Activated CD8-positive, alpha-beta memory T cell treated with anti-CD3 and anti-CD28 coated beads, Interleukin-2, amount 50 U/mL, for 48 hours (primary cell): ENCODE data around the gene CFAP65.
A peak's percentile ranks its signal among the peaks of the same experiment; 100 is the strongest.

ENCODE experiments used
- DNase-seq: peaks from one replicate; pipeline ENCODE4 v3.0.0-alpha.2; 2020

The CFAP65 gene

DNA sequence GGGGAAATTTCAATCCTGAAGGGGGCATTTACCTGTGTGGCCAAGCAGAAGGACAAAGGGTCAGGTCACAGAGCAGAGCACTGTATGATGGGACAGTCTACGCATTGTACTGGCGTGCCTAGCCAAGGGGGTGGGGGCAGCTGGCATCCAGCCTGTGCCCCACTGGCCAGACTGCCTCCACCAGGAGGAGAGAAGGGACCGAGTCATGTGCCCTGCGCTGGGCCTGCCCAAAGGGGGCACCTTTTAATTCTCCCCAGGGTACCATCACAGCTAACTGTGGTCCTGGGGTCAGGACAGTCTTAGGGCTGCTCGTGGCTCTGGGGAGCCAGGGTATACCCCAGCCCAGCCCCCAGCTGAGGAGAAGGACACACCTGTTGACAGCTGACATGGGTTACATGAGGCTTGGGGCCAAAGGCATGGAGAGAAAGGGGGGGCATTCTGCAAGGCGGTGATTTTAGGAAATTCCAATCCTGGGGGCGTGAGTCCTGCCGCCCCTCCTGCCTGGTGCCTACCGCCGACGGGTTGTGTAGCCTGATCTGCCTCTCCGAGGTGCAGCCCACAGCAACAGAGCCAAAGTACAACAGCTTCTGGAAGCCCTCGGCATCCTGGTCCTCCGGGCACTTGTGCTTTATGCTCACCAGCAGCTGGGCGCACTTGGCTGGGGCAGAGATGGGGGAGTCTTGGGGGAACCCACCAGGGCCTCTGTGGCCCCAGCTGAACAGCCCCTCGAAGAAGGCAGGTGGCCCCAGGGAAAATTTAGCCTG lies 11.0 kb downstream of the CFAP65 start:
- no peak for DNase-seq

DNA sequence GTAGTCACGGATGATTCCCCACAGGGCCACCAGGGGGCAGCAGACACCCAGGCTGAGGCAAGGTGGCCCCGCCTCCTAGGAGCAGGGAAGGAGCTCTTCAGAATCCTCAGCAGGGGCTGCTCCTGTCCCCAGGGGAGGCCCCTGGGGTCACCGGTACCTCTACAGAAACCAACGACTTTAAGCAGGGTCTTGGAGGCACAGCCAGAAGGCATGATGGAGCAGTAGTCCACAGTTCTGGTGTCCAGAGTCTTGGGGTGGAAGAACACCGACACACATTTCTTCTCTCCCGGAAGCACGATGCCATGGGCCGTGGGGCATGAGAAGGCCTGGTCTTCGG lies 11.5 kb downstream of the CFAP65 start:
- peak; percentile 89 for DNase-seq

DNA sequence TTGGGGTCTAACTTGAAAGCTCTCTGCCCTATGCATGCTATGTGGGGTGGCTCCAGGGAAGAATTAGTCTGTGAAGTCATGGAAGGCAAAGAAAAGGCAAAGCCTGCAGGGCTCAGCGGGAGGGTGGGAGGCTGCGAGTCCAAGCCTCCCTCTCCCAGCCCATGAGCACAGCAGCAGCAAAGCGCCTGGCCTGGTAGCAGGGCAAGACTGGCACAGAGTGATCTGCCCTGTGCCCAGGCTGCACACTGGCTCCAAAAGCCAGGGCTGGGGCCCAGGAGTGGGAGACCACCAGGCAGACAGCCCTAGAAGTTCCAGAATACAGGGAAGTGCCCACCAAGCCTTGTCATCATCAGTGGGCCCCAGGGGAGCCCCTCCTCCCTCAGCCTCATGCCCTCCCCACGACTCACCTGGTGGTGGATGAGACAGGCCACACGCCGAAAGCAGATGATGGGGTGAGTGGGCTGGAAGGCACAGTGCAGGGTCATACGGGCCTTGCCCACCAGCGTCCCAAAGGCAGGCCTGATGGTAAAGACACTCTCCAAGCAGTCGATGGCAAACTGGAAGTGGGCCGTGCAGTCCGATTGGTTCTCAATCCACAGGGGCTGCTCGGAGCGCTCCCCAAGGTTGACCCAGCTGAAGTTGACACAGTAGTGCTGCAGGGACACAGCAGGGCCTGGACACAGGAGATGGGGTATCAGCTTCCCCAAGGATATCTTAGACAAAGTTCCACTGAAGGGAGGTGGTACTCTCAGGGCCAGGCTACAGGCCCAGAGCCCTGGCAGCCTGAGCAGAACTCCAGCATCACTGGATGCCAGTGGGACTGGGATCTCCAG lies 12.1 kb downstream of the CFAP65 start:
- DNase-seq, result no peak

DNA sequence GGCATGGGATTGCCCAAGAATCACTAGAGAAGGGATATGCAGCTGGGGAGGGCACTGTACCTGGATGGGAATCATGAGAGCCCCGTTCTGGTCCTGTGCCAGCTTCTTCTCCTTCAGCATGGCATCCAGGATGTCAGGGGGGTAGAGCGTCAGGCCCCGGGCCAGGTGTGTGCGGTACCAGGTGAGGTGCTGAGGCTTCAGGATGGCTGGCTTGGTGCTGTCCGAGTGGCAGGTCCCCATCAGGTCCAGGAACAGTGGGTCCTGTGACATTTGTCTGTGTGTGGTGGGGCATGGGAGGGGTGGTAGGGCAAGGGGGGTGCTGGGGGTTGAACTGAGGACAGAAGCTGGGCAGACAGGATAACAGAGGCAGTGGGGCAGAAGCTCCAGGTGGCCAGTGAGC lies 13.2 kb downstream of the CFAP65 start:
- DNase-seq, result no peak

DNA sequence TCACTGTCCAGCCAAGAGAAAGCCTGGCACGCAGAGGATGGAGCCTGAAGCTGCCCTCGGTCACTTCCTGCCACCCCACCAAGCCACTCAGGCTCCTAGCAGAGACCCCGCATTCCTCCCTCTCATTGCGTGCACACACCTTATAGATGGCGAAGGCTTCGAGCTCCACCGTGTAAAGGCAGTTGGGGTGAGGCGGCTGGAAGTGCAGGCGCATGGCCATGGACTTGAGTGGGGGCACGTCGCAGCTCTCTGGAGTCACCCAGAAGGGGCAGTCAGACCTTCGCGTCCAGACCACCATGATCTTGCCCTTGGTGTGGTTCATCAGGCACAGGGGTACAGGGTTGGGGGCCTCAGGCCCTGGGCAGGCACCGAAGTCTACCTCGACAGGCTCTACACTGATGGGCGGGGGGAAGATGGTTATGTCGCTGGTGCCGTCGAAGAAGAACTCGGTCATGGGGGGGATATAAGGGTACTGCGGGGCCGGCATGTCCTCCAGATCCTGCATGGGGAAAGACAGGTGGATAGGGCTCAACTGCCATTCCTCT lies 13.7 kb downstream of the CFAP65 start:
- no peak for DNase-seq

DNA sequence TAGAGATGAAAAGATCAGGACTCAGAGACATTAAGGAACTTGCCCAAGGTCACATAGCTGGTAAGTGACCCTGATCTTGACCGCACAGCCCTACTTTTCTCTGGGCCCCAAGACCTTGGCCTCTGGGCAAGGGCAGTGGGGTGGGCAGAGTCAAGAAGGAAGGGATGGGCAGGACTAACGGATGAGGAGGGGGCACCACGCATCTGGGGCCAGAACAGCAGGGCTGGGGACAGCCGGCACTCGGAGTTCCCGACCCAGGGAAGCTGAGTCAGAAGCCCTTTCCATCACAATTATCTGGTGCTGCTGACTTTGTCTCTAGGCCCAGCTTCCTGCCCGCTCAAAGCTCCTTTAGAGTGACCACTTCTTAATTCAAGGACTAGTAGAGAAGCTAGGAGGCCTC lies 14.4 kb downstream of the CFAP65 start:
- no peak for DNase-seq

DNA sequence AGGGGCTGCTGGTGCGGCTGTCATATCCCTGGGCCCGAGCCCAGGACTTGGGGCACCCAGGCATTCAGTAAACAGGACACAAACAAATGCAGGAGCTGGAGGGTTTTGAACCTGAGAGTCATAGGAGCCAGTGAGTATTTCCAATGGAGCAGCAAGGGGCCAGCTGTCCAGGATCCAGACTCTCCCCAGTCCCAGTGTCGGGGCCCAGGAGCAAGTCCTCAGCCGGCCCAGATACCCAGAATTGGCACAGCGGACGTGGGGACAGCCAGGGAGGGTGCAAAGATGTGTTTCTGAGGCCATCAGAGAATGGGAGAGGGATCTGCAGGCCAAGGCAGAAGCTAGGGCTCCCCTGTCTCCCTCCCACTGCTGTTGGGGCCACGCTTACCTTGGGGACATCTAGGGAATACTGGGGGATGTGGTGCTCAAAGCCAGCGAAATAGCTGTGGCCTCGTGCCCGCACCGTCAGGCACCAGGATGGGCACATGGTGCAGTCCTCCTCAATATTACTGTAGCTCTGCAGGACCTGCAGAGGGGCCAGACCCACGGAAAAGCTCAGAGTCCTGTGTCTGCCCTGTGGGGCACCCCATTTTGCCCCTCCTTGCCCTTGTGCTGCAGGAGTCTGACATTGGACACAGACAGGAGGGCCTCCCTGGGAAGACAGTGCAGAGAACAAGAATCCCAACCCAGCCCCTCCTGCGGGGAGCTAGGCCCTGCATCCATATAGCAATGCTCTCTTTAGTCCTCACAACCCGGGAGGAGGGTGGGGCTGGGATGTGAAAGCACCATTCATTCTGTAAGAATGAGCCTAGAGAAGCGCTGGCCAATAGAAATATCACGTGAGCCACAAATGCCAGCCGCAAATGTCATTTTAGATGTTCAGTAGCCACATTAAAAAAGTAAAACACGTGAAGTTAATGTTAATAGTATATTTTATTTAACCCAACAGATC lies 15.4 kb downstream of the CFAP65 start:
- DNase-seq, result no peak

DNA sequence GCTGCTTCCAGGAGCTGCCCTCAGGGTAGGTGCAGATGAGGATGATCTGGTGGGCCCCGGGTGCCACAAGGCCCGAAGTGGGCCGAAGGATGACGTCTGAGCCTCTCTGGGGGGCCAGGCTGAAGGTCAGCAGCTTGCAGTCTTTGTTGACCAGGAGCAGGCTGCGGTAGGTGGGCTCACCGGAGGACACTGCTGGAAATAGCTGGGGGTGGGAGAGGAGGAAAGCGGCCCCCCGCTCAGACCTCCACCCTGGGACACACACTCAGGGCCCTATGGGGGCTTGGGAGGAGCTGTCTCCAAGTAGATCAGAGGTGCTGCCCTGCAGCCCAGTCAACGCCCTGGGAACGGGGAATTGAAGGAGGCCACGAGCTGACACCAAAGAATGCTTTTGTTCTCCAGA lies 17.3 kb downstream of the CFAP65 start:
- no peak for DNase-seq

DNA sequence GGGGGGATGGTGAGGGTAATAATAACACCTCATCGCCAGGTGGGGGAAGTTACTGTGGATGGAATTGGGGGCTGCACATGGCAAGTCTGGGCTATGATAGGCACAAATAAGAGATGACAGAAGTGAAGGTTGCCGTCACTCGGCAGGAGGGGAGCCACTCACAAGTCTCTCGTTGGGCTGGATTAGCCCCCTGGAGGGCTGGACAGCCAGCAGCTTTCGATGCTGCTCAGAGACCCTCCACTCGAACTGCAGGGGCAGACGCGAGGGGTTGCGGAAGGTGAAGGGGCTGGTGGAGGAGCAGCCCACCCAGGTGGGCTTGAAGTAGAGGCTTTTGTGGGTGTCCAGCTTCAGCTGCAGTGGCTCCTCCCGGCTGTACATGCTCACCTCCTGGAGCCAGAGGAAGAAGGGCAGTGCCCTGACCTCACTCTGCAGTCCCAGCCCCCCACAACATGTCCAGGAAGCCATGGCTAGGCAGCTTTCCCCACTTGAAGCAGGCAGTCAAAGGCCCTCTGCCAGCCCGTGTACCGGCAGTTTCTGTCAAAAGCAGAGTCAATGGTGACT lies 18.2 kb downstream of the CFAP65 start:
- DNase-seq, result no peak

DNA sequence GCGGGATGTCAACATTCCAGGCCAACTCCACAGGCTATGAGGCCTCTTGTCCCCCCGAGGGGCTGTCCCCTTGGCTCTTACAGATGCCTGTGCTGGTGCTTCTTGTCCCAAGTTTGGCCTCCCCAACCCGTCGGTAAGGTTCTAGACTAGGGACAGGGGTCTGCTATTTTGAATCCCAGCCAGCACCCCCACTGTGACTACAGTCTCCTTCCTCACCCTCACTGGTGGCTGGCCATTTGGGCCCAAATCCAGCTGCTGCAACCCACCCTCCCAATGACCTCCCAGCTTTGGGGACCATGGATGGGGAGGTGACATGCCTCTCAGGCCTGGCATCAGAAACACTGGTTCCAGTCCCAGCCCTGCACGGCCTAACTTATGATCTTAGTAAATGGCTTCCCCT lies 18.7 kb downstream of the CFAP65 start:
- no peak for DNase-seq

DNA sequence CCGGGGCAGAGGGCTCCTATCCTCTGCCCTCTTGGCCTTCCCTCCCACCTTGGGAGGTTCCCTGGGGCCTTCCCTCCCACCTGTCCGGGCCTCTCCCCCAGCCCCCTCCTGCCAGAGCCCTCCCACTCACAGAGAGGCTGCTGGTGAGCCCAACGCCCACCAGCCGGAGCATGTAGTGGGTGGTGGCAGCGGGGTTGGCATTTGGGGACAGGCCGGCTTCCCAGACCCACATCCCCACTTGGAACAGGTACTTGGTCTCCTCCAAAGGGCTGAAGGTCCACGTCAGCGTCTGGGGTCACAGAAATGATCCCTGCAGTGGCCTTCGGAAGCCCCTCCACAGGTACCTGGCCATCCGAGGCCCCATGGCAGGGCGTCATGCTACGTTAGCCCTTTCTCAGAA lies 19.3 kb downstream of the CFAP65 start:
- no peak for DNase-seq

DNA sequence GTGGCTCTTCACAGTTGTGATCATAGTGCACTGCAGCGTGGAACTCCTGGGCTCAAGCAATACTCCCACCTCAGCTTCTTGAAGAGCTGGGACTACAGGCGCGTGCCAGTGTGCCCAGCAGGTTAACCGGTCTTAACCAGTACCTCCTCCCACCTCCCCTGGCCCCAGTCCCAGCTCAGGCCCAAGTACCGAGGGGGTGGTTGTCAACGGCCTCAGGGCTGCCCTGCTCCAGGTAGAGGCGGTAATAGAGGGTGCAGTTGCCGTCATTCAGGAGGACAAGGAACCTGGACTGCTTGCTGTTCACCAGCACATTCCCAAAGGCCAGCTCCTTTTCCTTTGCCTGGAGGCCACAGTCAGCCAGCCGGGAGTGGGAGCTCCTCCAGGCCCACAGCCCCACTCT lies 19.7 kb downstream of the CFAP65 start:
- no peak for DNase-seq

DNA sequence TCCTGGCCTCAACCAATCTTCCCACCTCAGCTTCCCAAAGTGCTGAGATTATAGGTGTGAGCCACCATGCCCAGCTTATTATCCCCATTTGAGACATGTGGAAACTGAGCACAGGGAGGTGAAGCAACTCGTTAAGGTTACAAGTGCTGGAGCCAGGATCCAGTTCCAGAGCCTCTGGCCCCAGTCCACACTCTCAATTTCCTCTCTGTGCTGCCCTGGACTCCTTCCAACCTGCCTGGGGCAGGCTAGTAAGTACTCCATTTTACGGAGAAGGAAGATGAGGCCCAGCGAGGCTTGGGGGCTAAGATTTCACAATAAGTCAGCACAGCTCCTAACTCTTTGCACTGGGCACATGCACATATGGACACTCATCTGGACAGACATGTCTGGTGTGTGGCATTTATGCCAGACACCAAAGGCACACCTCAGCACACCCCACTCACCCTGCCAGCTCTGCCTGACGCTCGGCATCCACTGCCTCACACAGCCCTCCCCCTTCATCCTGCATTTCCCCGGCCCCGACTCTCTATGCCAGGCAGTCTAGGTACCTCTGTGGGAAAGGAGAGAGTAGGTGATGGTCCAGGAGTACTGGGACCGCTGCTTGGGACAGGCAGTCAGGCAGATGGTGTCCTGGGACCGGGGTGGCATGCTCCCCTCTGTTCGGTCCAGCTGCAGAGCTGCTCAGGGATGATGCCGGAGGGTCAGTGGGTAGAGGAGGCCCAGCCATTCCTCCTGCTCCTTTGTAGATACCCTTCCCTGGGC lies 20.5 kb downstream of the CFAP65 start:
- DNase-seq, result no peak

DNA sequence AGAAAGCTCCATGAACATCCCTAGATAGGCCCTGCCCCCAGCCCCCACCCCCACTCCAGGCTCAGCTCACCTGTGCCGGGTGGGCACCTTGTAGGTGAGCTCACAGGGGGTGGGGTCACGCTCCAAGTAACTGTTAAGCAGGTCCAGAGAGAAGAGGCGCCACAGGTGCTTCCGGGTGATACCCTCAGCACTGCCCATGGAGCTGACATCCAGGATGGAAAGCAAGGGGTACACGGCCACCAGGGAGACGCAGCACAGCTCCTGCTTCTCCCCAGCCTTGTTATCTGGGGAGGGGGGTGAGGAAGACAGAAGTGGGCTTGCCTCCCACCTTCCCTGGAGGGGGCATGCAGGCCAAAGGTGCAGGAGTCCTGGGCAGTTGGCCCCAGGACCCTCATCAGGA lies 21.9 kb downstream of the CFAP65 start:
- DNase-seq, result no peak

DNA sequence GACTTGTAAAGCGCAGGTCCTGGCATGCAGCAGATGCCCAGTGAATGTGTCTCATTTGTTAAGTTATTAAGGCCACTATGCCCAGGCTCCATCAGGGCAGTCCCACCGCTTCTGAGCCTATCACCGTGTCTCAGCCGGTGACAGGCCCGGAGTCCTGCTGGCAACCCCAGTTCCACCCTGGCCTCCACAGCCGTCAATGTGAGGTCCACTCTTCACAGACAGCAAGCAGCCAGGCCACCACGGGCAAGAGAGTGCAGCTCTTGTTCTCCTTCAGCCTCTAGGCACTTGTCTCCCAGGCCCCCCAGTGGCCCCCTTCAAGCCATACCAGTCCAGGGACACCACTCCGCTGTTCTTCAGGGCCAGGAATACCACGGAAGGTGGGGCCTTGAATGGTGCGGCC lies 22.6 kb downstream of the CFAP65 start:
- no peak for DNase-seq

DNA sequence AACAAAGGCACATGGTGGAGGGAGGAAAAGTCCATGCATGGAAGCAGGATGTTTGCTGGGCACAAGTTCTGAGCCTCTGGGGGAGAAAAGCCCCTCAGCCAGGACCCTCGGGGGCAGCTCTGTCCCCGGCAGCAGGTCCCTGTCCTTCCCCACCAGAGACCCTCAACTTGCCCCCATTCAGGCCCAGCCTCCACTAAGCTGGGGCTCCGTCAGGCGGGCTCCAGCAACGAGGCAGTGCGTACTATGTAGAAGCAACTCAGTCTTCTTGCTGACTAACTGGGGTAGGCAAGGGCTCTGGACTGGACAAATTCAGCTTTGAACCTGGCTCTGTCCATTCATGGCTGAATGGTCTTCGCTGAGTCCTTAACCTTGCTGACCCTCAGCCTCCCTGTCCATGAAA lies 23.0 kb downstream of the CFAP65 start:
- DNase-seq, result no peak

DNA sequence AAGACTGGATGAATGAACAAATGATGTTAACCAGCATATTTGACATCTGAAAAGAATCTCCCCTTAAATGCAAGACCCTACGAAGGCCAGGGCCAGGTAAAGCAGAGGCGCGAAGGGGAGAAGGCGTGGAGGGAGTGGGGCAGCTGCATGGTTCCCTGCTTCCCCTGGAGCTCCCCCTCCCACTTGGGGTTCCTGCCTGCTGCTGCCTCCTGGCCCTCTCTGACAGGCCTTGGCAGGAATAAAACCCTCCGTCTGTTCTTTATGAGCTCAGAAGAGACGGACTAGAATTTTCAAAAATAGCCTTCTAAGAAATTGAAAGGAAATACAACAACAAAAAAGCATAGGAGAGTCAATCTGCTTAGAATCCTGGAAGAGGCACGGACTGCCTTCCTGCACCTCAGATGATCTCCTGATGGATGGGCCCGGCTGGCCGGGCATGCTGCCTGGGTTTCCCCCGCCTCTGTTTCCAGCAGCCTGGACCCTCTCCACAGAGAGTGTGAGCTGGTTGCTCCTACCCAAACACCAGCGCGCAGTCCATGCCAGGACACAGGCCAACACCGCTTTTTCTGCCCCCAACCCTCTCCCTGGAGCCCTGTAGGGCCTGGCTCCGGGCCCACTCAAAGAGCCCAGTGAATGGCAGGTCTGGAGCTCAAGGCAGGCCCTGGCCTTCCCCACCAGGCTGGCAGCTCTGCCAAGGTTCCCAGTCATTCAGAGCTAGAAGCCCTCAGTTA lies 23.9 kb downstream of the CFAP65 start:
- DNase-seq, result no peak

DNA sequence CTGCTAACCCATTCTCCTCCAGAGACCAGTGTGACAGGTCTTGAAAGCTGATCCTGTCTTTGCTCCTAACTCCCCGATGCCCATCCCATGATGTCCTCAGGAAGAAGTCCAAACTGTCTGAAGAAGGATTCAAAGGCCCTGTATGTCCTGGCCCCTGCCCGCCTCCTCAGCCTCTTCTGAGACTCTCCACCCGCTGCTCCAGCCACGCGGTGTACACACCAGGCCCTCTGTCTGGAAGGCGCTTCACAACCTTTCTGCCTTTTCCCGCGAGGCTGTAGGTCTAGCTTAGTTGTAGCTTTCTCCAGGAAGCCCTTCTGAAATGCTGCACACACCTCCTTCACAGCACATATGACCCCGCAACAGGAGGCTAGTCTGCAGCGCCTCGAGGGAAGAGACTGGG lies 24.6 kb downstream of the CFAP65 start:
- DNase-seq, result no peak

DNA sequence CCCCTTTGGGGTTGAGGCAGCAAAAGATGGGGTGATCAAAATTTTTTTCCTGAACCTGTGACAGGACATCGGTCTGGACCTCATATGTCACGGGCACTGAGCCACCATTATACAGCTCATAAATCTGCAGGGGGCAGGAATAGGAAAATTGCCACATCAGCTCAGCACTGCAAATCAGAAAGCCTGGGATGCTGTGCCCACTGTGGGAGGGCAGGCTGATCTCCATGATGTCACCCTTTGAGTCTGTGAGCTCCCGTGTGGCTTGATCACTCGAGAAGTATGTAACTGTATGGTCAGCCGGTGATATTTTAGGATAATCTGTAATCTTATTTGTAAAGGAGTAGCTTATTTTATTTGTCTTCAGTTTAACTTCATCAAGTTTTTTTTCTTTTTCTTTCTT lies 30.4 kb downstream of the CFAP65 start:
- DNase-seq, result no peak

DNA sequence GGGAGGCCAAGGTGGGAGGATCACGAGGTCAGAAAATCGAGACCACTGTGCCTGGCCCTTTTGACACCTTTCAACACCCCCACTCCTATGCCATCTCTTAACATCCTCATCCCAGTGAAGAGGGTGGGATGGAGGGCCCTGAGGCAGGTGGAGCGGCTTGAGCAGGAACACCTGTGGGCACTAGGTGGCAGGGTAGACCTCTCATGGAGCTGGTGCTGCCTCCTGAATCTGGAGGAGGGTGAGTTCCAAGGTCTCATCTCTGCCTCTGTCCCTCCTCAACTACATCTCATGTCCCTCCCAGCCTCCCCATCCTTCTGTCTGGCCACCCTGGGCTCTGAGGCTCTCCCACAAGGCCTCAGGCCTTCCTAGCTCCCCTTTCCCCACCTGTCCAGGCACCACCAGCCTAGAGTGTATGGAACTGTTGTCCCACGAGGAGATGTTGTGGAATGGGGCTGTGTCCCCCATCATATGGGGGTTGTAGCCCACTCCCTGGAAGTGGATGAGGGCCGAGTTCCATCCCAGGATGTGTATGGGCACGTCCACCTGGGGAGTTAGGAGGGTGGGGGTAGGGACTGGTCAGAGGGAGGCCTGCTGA lies 31.1 kb downstream of the CFAP65 start:
- no peak for DNase-seq

DNA sequence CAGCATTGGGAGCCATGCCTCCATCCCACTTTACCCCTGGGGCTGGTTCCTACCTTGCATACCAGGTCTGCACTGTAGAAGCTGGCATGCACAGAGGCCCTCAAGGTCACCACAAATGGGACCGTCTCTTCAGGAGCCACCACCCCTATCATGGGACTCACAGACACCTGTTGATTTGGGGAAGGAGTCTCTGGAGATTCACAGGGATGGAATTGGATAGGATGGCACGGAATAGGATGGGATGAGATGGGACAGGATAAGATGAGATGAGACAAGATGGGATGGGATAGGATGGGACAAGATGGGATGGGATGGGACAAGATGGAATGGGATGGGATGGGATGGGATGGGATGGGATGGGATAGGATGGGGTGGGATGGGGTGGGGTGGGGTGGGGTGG lies 32.0 kb downstream of the CFAP65 start:
- DNase-seq, result no peak
